GM18909 (cell line): ENCODE results near the gene CYP4F22.
"Not testable (repeated sequence)": the region's sequence is repeated elsewhere in the genome, so short reads cannot be mapped to it uniquely, and the experiment has no call there.

Experiments used
- ATAC-seq: cut with Tn5 transposase; IDR thresholded peaks from one replicate; pipeline ENCODE4 v1.9.1; 2021; ENCODE audit warnings: mild to moderate bottlenecking; ENCODE audit not compliant: unreplicated experiment, poor library complexity

CYP4F22 gene

DNA sequence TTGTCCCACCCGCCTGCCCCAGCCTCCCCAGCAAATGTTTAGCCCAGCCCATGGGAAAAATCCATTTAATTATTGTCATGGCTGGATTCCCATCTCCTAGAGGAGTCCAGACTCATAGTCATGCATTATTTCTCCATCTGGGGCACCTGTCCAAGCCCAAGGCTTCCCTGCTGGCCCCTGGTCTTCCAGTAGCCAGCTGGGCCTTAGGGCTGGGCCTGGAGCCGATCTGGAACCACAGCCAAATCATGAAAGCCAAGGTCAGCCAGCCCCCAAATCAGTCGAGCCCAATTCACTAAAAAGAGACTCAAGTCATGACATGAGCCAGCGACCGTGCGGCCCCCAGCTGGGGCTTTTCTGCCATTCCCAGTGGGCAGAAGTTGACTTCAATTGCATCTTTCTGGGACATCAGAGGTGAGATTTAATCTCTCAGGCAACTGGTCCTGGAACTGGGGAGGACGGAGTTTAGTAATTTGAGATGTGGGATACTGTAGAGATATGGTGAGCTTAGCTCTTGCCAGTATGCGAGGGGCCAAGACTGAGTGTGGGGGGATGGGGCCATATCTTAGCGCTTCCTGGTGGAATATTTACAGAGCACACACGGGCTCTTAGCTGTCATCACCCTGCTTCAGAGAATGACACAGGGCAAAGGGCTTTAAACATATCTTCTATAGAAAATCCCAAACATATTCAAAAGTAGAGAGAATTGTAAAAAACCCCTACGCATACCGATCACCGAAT, 19.7 kb upstream of the CYP4F22 start:
- no peak for ATAC-seq

DNA sequence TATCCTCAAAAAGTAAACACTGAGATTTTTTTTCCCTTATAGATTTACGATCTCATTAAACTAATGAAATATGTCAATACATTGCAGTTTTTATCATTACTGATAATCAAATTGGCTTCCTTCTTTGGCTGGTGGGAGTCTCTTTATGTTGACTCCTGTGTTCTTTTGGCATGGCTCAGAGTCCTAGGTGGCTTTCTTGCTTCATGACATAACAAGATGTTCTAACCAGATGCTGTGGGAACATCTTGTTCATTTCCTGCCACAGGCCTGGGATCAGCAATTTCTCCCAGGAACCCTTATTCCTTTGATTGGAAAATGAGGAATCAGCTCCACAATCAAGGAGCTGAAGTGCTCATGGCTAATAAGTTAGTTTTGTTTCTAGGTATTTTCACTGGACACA, 13.2 kb upstream of the CYP4F22 start:
- ATAC-seq, result no peak

DNA sequence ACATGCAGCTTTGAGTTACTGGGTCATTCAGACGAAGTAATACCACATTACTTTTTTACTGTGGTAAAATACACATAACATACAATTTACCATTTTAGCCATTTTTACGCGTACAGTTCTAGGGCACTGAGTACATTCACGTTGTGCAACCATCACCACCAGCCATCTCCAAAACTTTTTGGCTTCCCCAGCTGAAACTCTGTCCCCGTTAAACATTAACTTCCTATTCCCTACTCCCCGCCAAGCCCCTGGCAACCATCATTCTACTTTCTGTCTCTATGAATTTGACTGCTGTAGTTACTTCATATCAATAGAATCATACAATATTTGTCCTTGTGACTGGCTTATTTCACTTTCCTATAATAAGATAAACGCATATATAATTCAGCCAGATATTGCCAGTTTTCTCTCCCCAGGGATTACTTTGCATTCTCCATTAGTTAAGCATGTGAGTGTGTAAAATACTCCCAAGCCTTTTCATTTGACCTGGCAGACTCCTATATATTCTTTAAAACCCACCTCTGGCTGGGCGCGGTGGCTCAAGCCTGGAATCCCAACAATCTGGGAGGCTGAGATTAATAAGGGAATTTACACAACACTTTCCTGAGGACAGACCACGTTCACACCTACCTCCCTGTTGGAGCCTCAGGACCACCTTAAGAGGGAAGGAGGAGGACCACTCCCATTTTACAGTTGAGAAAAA, 10.0 kb upstream of the CYP4F22 start:
- ATAC-seq, result no peak

DNA sequence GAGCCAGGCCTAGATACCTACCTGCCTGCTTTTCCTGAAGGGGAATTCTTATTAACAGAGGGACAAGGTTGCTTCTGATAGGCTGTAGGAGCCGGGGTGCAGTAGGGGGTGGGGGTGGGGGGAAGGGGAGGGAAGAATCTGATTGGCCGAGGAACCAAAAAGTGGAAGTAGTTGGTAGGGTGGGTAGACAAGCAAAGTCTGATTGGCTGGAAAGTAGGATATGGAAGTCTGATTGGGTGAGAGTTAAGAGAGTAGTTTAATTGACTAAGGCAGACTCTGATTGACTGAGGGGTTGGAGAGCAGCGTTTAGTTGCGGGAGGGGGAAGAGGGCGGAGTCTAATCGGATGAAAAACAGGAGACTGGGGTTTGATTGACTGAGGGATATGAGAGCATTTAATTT, 9.4 kb upstream of the CYP4F22 start:
- no peak for ATAC-seq

- no peak for ATAC-seq
These were observed 6.7 kb upstream of the CYP4F22 start for GRCh38 chr19:15501596-15501995.

DNA sequence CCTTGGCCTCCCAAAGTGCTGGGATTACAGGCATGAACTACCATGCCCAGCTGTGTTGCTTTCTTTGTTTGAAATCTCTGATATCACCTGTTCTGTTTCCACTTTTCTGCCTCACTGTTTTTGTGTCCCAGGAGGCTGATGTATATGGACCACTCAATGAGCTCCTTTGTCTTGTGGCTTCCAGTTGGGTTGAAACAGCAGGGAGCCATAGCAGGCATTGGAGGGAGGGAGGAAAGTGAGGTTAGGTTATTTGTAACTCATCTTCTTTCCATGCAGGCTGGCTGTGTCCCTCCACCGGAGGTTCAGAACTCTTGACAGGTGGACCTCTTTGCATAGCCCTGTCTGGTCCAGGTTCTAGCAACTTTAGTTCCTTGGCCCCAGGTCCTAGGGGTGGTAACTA, 6.1 kb upstream of the CYP4F22 start:
- no peak for ATAC-seq

GRCh38 chr19:15506074-15506571, 2.2 kb upstream of the CYP4F22 start:
- no peak for ATAC-seq

- ATAC-seq, result no peak
These were observed 974 bp upstream of the CYP4F22 start for GRCh38 chr19:15507068-15508034.

DNA sequence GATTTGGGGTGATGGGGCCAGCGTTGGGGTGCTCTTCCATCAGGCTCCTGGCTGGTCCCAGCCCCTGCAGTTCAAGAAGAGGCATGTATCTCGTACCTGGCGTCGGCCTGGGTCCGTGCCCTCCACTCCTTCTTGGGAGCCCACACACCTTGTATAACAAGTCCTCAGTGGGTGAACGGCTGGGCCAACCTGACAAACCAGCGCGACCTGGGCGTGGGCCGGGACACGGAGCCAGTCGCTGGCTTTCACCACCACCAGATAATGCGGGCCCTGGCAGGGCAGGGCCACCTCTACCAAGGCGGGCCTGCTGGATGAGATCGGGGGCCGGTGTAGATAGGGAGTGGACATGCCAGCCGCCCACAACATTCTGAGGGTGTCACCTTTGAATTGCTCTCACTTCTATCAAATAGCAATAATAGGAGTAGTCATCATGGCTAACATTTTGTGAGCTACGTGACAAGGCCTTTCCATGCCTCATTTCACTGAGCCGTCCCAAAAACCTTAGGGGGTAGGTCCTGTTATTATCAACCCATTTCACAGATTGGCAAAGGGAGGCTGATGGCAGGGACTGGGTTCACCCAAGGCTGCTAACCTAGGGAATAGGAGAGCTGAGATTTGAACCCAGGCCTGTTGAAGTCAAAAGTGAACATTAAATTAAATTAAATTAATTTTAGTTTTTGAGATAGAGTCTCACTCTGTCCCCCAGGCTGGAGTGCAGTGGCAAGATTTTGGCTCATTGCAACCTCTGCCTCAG, 3.5 kb downstream of the CYP4F22 start:
- ATAC-seq, result no peak

DNA sequence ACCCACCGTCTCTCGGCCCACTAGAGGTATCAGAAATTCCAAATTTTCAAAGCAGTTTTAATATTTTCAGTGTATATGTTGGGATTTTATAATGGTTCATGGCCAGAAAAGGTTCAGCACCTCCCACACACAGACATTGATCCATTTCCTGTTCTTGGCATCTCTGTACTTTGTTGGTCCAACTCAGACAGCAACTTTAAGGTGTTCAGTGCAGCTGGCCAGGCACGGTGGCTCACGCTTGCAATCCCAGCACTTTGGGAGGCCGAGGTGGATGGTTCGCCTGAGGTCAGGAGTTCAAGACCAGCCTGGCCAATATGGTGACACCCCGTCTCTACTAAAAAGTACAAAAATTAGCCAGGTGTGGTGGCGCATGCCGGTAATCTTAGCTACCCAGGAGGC, 6.9 kb downstream of the CYP4F22 start:
- ATAC-seq, result not testable (repeated sequence)

GRCh38 chr19:15516363-15516762, 8.0 kb downstream of the CYP4F22 start:
- no peak for ATAC-seq

GRCh38 chr19:15517778-15518177, 9.5 kb downstream of the CYP4F22 start:
- ATAC-seq, result no peak

GRCh38 chr19:15519433-15519976, 11.2 kb downstream of the CYP4F22 start:
- ATAC-seq, result no peak

DNA sequence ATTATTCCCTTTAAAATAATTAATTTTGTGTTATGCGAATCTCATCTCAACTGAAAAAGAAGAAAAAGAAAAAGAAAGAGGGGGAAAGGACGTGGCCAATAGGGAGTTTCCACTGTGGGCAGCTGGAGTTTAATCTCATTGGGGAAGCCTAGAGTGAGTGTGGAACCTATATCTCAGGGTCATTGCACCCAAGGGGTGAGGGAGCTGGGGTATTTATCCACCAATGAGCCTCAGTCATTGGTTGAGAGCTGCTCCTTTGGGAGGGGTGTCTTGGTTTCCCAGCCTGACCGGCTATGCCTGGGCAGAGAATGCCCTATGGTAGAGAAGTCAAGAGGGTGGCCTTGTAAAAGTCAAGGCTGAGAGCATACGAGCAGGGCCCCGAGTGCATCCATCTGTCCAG, 16.5 kb downstream of the CYP4F22 start:
- ATAC-seq, result no peak

GRCh38 chr19:15525291-15525690, 17.0 kb downstream of the CYP4F22 start:
- no peak for ATAC-seq

DNA sequence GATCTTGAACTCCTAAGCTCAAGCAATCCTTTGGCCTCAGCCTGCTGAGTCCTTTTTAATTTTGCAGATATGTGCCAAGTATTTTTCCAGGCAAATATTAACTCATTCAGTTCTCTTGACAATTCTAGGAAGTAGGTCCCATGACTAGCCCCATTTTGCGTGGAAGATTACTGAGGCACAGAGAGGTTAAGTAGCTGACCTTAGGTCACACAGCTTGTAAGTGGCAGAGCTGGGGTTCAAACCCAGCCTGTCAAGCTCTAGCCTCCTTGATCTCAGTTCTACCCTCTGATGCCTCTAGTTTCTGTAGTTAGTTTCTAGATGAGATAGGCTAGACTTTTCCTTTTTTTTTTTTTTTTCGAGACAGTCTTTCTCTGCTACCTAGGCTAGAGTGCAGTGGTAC, 18.1 kb downstream of the CYP4F22 start:
- ATAC-seq, result no peak

DNA sequence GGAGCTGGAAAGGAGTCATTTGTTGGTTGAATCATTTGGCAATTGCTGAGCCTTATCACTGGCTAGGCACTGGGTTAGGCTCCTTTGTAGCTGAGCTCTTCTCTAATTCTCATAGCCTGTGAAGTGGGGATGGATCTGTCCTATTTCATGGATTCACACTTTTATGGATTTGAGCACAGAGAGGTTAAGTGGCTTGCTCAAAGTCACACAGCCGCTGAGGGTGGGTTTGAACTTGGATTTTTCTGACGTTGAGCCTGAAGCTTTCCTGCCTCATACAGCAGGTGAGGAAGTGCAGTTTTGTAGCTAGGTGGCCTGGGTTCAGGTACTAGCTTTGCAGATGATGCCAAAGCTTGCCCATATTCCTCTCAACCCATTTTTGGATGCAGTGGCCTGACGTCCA, 19.4 kb downstream of the CYP4F22 start:
- no peak for ATAC-seq

GRCh38 chr19:15529774-15530372, 21.5 kb downstream of the CYP4F22 start:
- ATAC-seq, result no peak

- ATAC-seq, result no peak
These were observed 24.6 kb downstream of the CYP4F22 start for GRCh38 chr19:15532779-15533521.
